ENCODE measurements around the gene RANBP3. TPM values are rescaled to one million over a fixed set of nuclear protein-coding genes. Genes with fewer than 3 reads are reported as not detected.

Gene RANBP3
- total and polyA plus RNA-seq, 2 experiments from 2014 or later, result 40.2 to 98.3 TPM

- Histone ChIP-seq H3K4me1 (ENCODE audit: insufficient read depth) (peaks cover 23% of the 10 kb centered on the region), H2AFZ (no peak overlapping the region), H3K4me3 (no peak overlapping the region), H3K27me3 (ENCODE audit: insufficient read depth) (no peaks in the 10 kb centered on the region), H4K20me1 (replicated peaks; ENCODE audit: insufficient read depth) (peaks cover 84% of the 10 kb centered on the region), H3K79me2 (replicated peaks; ENCODE audit: insufficient read depth) (peaks cover 94% of the 10 kb centered on the region), H3K27ac (ENCODE audit: low read depth) (no peak overlapping the region), H3K4me2 (no peak overlapping the region), H3K36me3 (ENCODE audit: insufficient read depth) (no peaks in the 10 kb centered on the region), H3K9me2 (ENCODE audit: insufficient read depth) (no peaks in the 10 kb centered on the region), H3F3A (replicated peaks; ENCODE audit: low read depth) (peaks cover 14% of the 10 kb centered on the region)
- Mint-ChIP-seq H3K4me3 (no peak overlapping the region; the same call in 2 of the 3 replicates), H3K36me3 (ENCODE audit: low read depth) (peaks cover 29% of the 10 kb centered on the region), H3K27me3 (ENCODE audit: insufficient read depth, low read depth, poor library complexity) (peaks cover 6% of the 10 kb centered on the region), H3K4me1 (peaks cover 43% of the 10 kb centered on the region), H3K27ac (peak overlapping the region; percentile 36; the same call in 1 of the 2 replicates), H3K9me3 (no peaks in the 10 kb centered on the region; the same call in 1 of the 3 replicates)
- no peak for ATAC-seq
- no peak for DNase-seq (ENCODE audit: low spot score)
- TF ChIP-seq ETS1 (IDR thresholded peaks at IDR 0.05) (no peak), REST (IDR thresholded peaks at IDR 0.05; ENCODE audit: unreplicated experiment) (peak; percentile 68)
These were observed 5.6 kb downstream of the RANBP3 start for GRCh38 chr19:5972355-5972731.

GRCh38 chr19:5971714-5972354 is 6.1 kb downstream of the RANBP3 start:
- no peaks in the 10 kb centered on the region for H3K9me2 ChIP-seq (ENCODE audit: insufficient read depth)
- Mint-ChIP-seq H3K27ac (no peak overlapping the region), H3K36me3 (ENCODE audit: low read depth) (peaks cover 25% of the 10 kb centered on the region), H3K4me1 (peaks cover 45% of the 10 kb centered on the region), H3K9me3 (no peaks in the 10 kb centered on the region; the same call in 1 of the 3 replicates), H3K27me3 (ENCODE audit: insufficient read depth, low read depth, poor library complexity) (peaks cover 4% of the 10 kb centered on the region), H3K4me3 (no peak overlapping the region)
- no peaks in the 10 kb centered on the region for H3K27me3 ChIP-seq (ENCODE audit: insufficient read depth)
- no peak overlapping the region for H3K27ac ChIP-seq (ENCODE audit: low read depth)
- H3F3A ChIP-seq (replicated peaks; ENCODE audit: low read depth), result peaks cover 14% of the 10 kb centered on the region
- ATAC-seq, result no peak
- no peak overlapping the region for H2AFZ ChIP-seq
- H3K4me2 ChIP-seq, result no peak overlapping the region
- H3K79me2 ChIP-seq (replicated peaks; ENCODE audit: insufficient read depth), result peaks cover 94% of the 10 kb centered on the region
- peaks cover 21% of the 10 kb centered on the region for H3K4me1 ChIP-seq (ENCODE audit: insufficient read depth)
- peaks cover 85% of the 10 kb centered on the region for H4K20me1 ChIP-seq (replicated peaks; ENCODE audit: insufficient read depth)
- DNase-seq (ENCODE audit: low spot score), result no peak
- H3K36me3 ChIP-seq (ENCODE audit: insufficient read depth), result no peaks in the 10 kb centered on the region
- H3K4me3 ChIP-seq, result no peak overlapping the region
- TF ChIP-seq CREB1 (CRISPR knock-in tag; IDR thresholded peaks at IDR 0.05; ENCODE audit: low read depth), result no peak
- no peak for TF ChIP-seq NANOG (IDR thresholded peaks at IDR 0.05; ENCODE audit: borderline replicate concordance)
- TF ChIP-seq EZH2 (IDR thresholded peaks at IDR 0.05; ENCODE audit: low read depth, unreplicated experiment), result no peak
- no peak for TF ChIP-seq EZH2phosphoT487 (IDR thresholded peaks at IDR 0.05; ENCODE audit: unreplicated experiment)
- no peak for TF ChIP-seq REST (IDR thresholded peaks at IDR 0.05; ENCODE audit: unreplicated experiment)
- TF ChIP-seq ETS1 (IDR thresholded peaks at IDR 0.05), result no peak
- no peak for TF ChIP-seq POLR2AphosphoS5 (IDR thresholded peaks at IDR 0.05; ENCODE audit: low read depth)
- no peak for TF ChIP-seq ZNF331 (CRISPR knock-in tag; IDR thresholded peaks at IDR 0.05; ENCODE audit: low read depth)
